Heart left ventricle (tissue), 16 donors: ENCODE measurements around the gene FREY1. TPM values are rescaled to one million over a fixed set of nuclear protein-coding genes. Genes with fewer than 3 reads are reported as not detected.

Source experiments
- ATAC-seq, 4 donors: fragments of 200-7000 bp; cut with Tn5 transposase; one replicate each; pipeline ENCODE4 v1.9.1; 2020 to 2022; ENCODE audit warnings: moderate library complexity in 4 of 4, mild to moderate bottlenecking in 3 of 4, moderate number of reproducible peaks in 1 of 4
- DNase-seq, 5 donors: peaks; one replicate each; pipeline ENCODE4 v3.0.0-alpha.2; 2020
- H3K27ac ChIP-seq, 12 donors: fragments of 200-600 bp; sonication (generic) in 4 of 12; one replicate each; pipeline versions ENCODE4 v1.5.0 to v1.8.0; 2016 to 2022; ENCODE audit warnings: mild to moderate bottlenecking in 2 of 12
- H3K27me3 ChIP-seq, 9 donors: fragments of 200-600 bp; sonication (generic) in 2 of 9; one replicate each; pipeline versions ENCODE4 v1.5.1 to v1.8.0; 2016 to 2022; ENCODE audit warnings: mild to moderate bottlenecking in 3 of 9
- H3K36me3 ChIP-seq, 9 donors: fragments of 200-600 bp; sonication (generic) in 2 of 9; one replicate each; pipeline versions ENCODE4 v1.5.0 to v1.8.0; 2018 to 2022; ENCODE audit warnings: mild to moderate bottlenecking in 2 of 9
- H3K4me1 ChIP-seq, 12 donors: fragments of 200-600 bp; sonication (generic) in 4 of 12; one replicate each; pipeline versions ENCODE4 v1.5.0 to v1.8.0; 2016 to 2022; ENCODE audit warnings: mild to moderate bottlenecking in 3 of 12
- H3K4me3 ChIP-seq, 12 donors: fragments of 200-600 bp; sonication (generic) in 4 of 12; one replicate each; pipeline versions ENCODE4 v1.5.0 to v1.8.0; 2017 to 2022; ENCODE audit warnings: mild to moderate bottlenecking in 9 of 12, moderate library complexity in 4 of 12
- H3K9me3 ChIP-seq, 12 donors: fragments of 200-600 bp; sonication (generic) in 4 of 12; one replicate each; pipeline versions ENCODE4 v1.5.0 to v1.8.0; 2016 to 2022; ENCODE audit warnings: mild to moderate bottlenecking in 1 of 12
- POLR2A ChIP-seq, 2 donors: fragments of 450-650 bp; IDR thresholded peaks; one replicate each; pipeline ENCODE4 v1.6.1; 2017; ENCODE audit warnings: antibody characterized with exemption in 2 of 2, mild to moderate bottlenecking in 2 of 2, moderate library complexity in 2 of 2
- WGBS, 4 donors: extraction: QIAGEN DNeasy Blood & Tissue Kit in 2 of 4; methylation state at CpG; one replicate each; pipeline versions ENCODE4 v1.1.5 to v1.1.7; 2013 to 2018; 5-methylcytosine and 5-hydroxymethylcytosine counted together
- intact Hi-C, 10 donors: fragments of 100-400 bp; cut with DNase I; formaldehyde crosslinking; loops; one replicate each; pipeline versions ENCODE4 v1.11.1 to v1.14.2; 2022
- polyA plus RNA-seq, 2 donors: library from polyadenylated mRNA; stranded (reverse); fragments of 200-250 nt; gene quantifications; one replicate each; pipeline ENCODE4 v1.2.3, GENCODE V29; 2013
- total RNA-seq, 9 donors: library from RNA; depleted of rRNA in 2 of 9; stranded (reverse); fragments of >200 nt in 2 of 9; fragmentation: NEBNext Ultra II Directional in 3 of 9; extraction: Animal tissue kit (Norgen Biotek cat#: 25700) in 3 of 9; gene quantifications; one replicate each; pipeline versions ENCODE4 v1.1.0 to v1.2.4, GENCODE V29; 2016 to 2023
- TF ChIP-seq, protein P1 (sequence below), 12 donors: fragments of 200-600 bp; sonication (generic) in 4 of 12; IDR thresholded peaks; one replicate each; pipeline versions ENCODE4 v1.5.0 to v1.8.0; 2018 to 2022; ENCODE audit warnings: antibody characterized with exemption in 12 of 12, mild to moderate bottlenecking in 5 of 12
- donor health status: ischemic (EF 13 %, LVEDD 7.1; RV severe dilation, severe dysfunction).
- donor health status: healthy with polysubstance abuse.
- donor health status: DM: no; HTN: yes; CAD: no.
- donor health status: DM: no; HTN: no; CAD: no.
- donor health status: ischemic (EF 25% LVEDD 6.9; RV normal size, moderate dysfunction).
- donor health status: ischemic (EF 25% LVEDD 5.7; RV mildly dilated, moderate dysfunction).
- donor health status: healthy.
- donor health status: DM: yes; HTN: yes; CAD: no.
- donor health status: ischemic (EF 35%, LVEDD 5.7; RV mildly dilated, moderate dysfunction).
- donor health status: nonischemic (EF 11% LVEDD 7.7; RV severe dilation, severe dysfunction).
- donor health status: DM: yes; HTN: yes; CAD: no.
- donor health status: PGD.
- donor health status: ischemic (EF 29% LVEDD 5.4; RV normal size, mild dysfunction).
- donor health status: nonischemic (EF 23%, LVEDD 6.1; RV moderate dilation, normal function).

Gene FREY1
- total and polyA plus RNA-seq, 11 donors = 0.37 to 1.00 (median 0.45) TPM; not detected in 5

DNA sequence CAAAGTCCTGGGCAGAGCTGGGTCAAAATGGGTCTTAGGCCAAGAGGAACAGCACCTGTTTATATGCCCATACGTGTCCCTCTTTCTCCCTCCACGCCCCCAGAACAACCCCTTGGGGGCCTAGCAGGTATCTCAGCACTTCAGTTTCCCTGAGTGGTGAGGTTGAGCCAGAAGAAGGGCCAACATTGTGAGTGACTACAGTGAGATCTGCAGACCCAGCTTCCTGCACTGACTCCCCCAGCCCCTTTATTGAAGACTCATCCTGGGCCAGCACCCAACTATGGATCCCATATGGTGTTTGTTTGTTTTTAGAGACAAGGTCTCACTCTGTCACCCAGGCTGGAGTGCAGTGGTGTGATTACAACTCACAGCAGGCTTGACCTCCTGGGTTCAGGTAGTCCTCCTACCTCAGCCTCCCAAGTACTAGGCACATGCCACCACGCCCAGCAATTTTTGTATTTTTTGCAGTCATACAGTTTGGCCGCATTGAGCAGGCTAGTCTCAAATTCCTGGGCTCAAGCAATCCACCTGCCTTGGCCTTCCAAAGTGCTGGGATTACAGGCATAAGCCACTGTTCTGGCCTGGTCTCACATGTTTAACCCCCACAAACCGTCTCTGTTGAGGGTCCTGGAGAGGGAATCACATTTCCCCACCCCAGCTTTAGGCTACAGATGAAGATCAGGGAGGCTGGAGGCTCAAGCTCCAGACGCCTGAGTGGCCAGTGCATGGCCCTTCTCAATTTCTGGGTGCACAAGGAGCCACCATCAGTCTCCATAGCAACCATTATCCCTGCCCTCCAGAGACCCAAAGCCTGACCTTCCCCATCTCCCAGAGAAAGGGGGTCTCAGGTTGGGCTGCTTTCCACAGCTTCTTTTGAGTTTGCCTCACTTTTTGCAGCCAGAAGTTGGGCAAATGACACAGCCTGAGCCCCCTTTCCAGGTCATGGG is 13.7 kb upstream of the FREY1 start:
- TF ChIP-seq POLR2A (IDR thresholded peaks at IDR 0.05) = no peak
- TF ChIP-seq, protein P1, sequence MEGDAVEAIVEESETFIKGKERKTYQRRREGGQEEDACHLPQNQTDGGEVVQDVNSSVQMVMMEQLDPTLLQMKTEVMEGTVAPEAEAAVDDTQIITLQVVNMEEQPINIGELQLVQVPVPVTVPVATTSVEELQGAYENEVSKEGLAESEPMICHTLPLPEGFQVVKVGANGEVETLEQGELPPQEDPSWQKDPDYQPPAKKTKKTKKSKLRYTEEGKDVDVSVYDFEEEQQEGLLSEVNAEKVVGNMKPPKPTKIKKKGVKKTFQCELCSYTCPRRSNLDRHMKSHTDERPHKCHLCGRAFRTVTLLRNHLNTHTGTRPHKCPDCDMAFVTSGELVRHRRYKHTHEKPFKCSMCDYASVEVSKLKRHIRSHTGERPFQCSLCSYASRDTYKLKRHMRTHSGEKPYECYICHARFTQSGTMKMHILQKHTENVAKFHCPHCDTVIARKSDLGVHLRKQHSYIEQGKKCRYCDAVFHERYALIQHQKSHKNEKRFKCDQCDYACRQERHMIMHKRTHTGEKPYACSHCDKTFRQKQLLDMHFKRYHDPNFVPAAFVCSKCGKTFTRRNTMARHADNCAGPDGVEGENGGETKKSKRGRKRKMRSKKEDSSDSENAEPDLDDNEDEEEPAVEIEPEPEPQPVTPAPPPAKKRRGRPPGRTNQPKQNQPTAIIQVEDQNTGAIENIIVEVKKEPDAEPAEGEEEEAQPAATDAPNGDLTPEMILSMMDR (IDR thresholded peaks at IDR 0.05) = no peak
- intact Hi-C loops = loop anchor here in 1 of 10 donors (2.0 kb wide), 1 partner anchor 78 kb away; no protein-coding TSS in a partner anchor
- H3K27ac ChIP-seq = peak overlapping the region in 3 of 12 donors; percentile 34 to 47 (median 40)
- WGBS, 4 donors = 90 to 95% (median 92%) methylated on average over 6 of the region's 6 CpGs
- H3K36me3 ChIP-seq = peaks cover 0 to 3% (median 2%) of the 10 kb centered on the region in 9 donors
- ATAC-seq (no peak), DNase-seq (peak in 2 of 5 donors; percentile 13 to 18)
- peaks cover 3 to 60% (median 36%) of the 10 kb centered on the region in 12 donors for H3K4me1 ChIP-seq
- H3K4me3 ChIP-seq = no peak overlapping the region
- no peaks in the 10 kb centered on the region for H3K9me3 ChIP-seq
- peaks cover 14 to 32% (median 17%) of the 10 kb centered on the region in 9 donors for H3K27me3 ChIP-seq

DNA sequence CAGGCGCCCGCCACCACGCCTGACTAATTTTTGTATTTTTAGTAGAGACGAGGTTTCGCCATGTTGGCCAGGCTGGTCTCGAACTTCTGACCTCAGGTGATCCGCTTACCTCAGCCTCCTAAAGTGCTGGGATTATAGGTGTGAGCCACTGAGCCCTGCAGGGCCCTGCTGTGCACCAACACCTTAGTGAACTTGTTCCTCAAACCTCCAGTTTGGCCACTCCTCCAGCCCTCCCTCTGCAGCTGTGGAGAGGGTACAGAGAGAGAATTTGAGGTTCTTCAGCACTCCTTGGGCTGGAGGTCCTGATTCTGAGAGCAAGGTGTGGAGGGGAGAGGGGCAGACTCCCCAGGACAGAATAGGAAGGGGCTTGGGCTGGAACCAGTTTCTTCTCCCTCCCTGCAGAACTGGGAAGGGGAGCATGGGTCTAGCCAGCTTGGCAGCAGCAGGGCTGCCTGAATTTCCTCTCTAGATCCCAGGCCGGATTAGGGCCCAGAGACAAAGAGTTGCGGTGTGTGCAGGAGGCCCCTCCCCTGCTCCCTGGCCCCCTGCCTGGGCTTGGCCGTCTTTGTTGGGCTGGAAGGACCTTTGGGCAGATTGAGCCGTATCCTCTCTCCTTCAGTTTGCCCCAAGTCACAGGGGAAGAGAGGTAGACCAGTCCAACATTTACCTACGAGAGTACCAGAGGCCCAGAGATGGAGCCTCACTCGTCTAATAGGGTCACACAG is 12.9 kb upstream of the FREY1 start:
- Histone ChIP-seq H3K27ac (peak overlapping the region in 4 of 12 donors; percentile 47 to 60 (median 50)), H3K36me3 (peaks cover 0 to 11% (median 11%) of the 10 kb centered on the region in 9 donors), H3K4me3 (no peak overlapping the region), H3K9me3 (no peaks in the 10 kb centered on the region), H3K27me3 (peaks cover 14 to 31% (median 17%) of the 10 kb centered on the region in 9 donors), H3K4me1 (peaks cover 3 to 63% (median 37%) of the 10 kb centered on the region in 12 donors)
- DNase-seq (peak; percentile 18 to 59 (median 50)), ATAC-seq (no peak)
- intact Hi-C loops = loop anchor here in 7 of 10 donors (2.0 to 10.0 kb wide), 4 partner anchors 55 to 77 kb away; partner anchors contain the start of gene CRY2 (in 4 of the 7)
- 75 to 81% (median 80%) methylated on average over 13 of the region's 13 CpGs for WGBS, 4 donors
- no peak for TF ChIP-seq POLR2A (IDR thresholded peaks at IDR 0.05)
- TF ChIP-seq, protein P1 (IDR thresholded peaks at IDR 0.05) = no peak

DNA sequence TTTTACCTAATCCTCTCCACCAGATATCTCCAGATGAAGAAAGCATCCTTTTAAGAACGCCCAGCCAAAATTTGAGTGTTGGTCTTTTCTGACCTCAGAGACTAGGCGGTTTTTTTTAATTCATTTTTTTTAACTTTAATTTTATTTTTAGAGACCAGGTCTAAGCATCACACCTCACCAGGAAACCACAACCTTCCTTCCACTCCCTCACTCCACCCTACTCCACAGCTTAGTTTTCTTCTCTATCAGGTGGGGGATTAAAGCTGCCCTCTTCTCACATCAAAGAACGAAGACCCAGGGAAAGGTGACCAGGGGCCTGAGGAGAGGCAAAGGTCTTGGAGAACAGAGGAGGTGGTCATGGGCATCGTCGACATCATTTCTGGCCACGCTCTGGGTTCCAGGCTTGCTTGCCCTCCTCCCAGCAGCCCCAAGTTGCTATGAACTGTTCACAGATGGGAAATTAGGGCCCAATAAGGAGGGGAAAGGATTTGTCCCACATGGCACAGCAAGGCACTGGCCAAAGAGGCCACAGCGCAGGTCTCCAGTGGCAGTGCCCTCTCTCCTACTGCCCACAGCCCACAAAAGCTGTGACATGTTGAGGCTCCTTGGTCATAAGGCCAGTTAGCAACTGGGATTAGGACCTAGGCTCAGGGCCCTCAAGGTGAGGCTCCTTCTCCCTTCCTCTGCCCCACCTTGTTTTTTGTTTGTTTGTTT is 12.0 kb upstream of the FREY1 start:
- peaks cover 3 to 63% (median 37%) of the 10 kb centered on the region in 12 donors for H3K4me1 ChIP-seq
- peak overlapping the region in 11 of 12 donors; percentile 77 to 97 (median 91) for H3K27ac ChIP-seq
- no peaks in the 10 kb centered on the region for H3K9me3 ChIP-seq
- peaks cover 0 to 20% (median 19%) of the 10 kb centered on the region in 9 donors for H3K36me3 ChIP-seq
- intact Hi-C loops = loop anchor here in 7 of 10 donors (1.0 to 10.0 kb wide), 4 partner anchors 54 to 72 kb away; partner anchors contain the start of gene CRY2 (in 5 of the 7)
- TF ChIP-seq POLR2A (IDR thresholded peaks at IDR 0.05) = no peak
- TF ChIP-seq, protein P1 (IDR thresholded peaks at IDR 0.05) = no peak
- peak overlapping the region in 11 of 12 donors; percentile 75 to 100 (median 96) for H3K4me3 ChIP-seq
- WGBS, 4 donors = 70 to 76% (median 72%) methylated on average over 7 of the region's 7 CpGs
- DNase-seq = peak in 2 of 5 donors; percentile 16 to 17
- no peak for ATAC-seq
- H3K27me3 ChIP-seq = peaks cover 14 to 25% (median 17%) of the 10 kb centered on the region in 9 donors
